GM08714 (cell line): ENCODE results near the gene RBBP6.
"Not testable (repeated sequence)": the region's sequence is repeated elsewhere in the genome, so short reads cannot be mapped to it uniquely, and the experiment has no call there.

Experiments used
- H3K4me3 ChIP-seq: fragments of 200-500 bp; sonication (Bioruptor generic); 2 replicates; pipeline ENCODE4 v1.5.1; 2014; ENCODE audit warnings: mild to moderate bottlenecking, low read length, inconsistent platforms
- ZNF274 ChIP-seq: IDR thresholded peaks from 2 replicates; pipeline ENCODE4 v1.6.1; 2012; ENCODE audit warnings: mild to moderate bottlenecking, low read depth, low read length

The RBBP6 gene

GRCh38 chr16:24539295-24539849 lies at the start of gene RBBP6:
TSS of gene RBBP6 (plus strand) at chr16:24539566. CDS start at chr16:24540627, 1,061 bp downstream.
- H3K4me3 ChIP-seq, result peak within 1 kb of the TSS; percentile 98
- TF ChIP-seq ZNF274, result no peak

- no peak for TF ChIP-seq ZNF274
- no peak overlapping the region for H3K4me3 ChIP-seq
These were observed 48.5 kb upstream of the RBBP6 start for GRCh38 chr16:24490866-24491265.

GRCh38 chr16:24491731-24492130 lies 47.6 kb upstream of the RBBP6 start:
- H3K4me3 ChIP-seq, result no peak overlapping the region
- TF ChIP-seq ZNF274, result no peak

- TF ChIP-seq ZNF274, result no peak
These were observed 45.5 kb upstream of the RBBP6 start for GRCh38 chr16:24493821-24494220.

GRCh38 chr16:24495207-24495606 lies 44.2 kb upstream of the RBBP6 start:
- H3K4me3 ChIP-seq, result not testable (repeated sequence)

More at GRCh38 chr16:24493821-24494220, 45.5 kb upstream of the RBBP6 start:
- no peak overlapping the region for H3K4me3 ChIP-seq

GRCh38 chr16:24497440-24497839 lies 41.9 kb upstream of the RBBP6 start:
- no peak for TF ChIP-seq ZNF274
- no peak overlapping the region for H3K4me3 ChIP-seq

GRCh38 chr16:24499193-24499814 lies 40.1 kb upstream of the RBBP6 start:
- no peak for TF ChIP-seq ZNF274
- no peak overlapping the region for H3K4me3 ChIP-seq

GRCh38 chr16:24504472-24505345 lies 34.7 kb upstream of the RBBP6 start:
- no peak overlapping the region for H3K4me3 ChIP-seq
- no peak for TF ChIP-seq ZNF274

- no peak overlapping the region for H3K4me3 ChIP-seq
- no peak for TF ChIP-seq ZNF274
These were observed 33.4 kb upstream of the RBBP6 start for GRCh38 chr16:24505959-24506358.

GRCh38 chr16:24507959-24508480 lies 31.3 kb upstream of the RBBP6 start:
- TF ChIP-seq ZNF274, result no peak
- H3K4me3 ChIP-seq, result no peak overlapping the region

- no peak overlapping the region for H3K4me3 ChIP-seq
- no peak for TF ChIP-seq ZNF274
These were observed 30.8 kb upstream of the RBBP6 start for GRCh38 chr16:24508614-24509013.

- no peak for TF ChIP-seq ZNF274
- no peak overlapping the region for H3K4me3 ChIP-seq
These were observed 29.8 kb upstream of the RBBP6 start for GRCh38 chr16:24509536-24509935.

GRCh38 chr16:24511174-24511573 lies 28.2 kb upstream of the RBBP6 start:
- no peak for TF ChIP-seq ZNF274

GRCh38 chr16:24511792-24512191 lies 27.6 kb upstream of the RBBP6 start:
- no peak for TF ChIP-seq ZNF274

More at GRCh38 chr16:24511174-24511573, 28.2 kb upstream of the RBBP6 start:
- H3K4me3 ChIP-seq, result no peak overlapping the region

GRCh38 chr16:24514096-24514495 lies 25.3 kb upstream of the RBBP6 start:
- no peak for TF ChIP-seq ZNF274
- no peak overlapping the region for H3K4me3 ChIP-seq

More at GRCh38 chr16:24511792-24512191, 27.6 kb upstream of the RBBP6 start:
- H3K4me3 ChIP-seq, result no peak overlapping the region
